Esophagus squamous epithelium (tissue), 5 donors: ENCODE results near the gene RECK. TPM values are rescaled to one million over a fixed set of nuclear protein-coding genes. Genes with fewer than 3 reads are reported as not detected.

Experiments used
- DNase-seq: peaks from one replicate; lab custom pipeline; 2025; lab: John Stamatoyannopoulos, UW
- H3K27ac ChIP-seq, 4 donors: fragments of 200-600 bp; sonication (generic); one replicate each; pipeline ENCODE4 v1.5.1; 2016 to 2019; ENCODE audit warnings: mild to moderate bottlenecking in 1 of 4
- H3K27me3 ChIP-seq, 4 donors: fragments of 200-600 bp; sonication (generic); 1 replicate in 3 of 4; 2 replicates in 1 of 4; pipeline versions ENCODE4 v1.5.1 to v1.6.0; 2017 to 2021; ENCODE audit warnings: antibody characterized with exemption in 1 of 4
- H3K36me3 ChIP-seq, 3 donors: fragments of 200-600 bp; sonication (generic); one replicate each; pipeline ENCODE4 v1.5.1; 2016 to 2019
- H3K4me1 ChIP-seq, 3 donors: fragments of 200-600 bp; sonication (generic); one replicate each; pipeline ENCODE4 v1.5.1; 2017 to 2019
- H3K4me3 ChIP-seq, 4 donors: fragments of 200-600 bp; sonication (generic); 1 replicate in 3 of 4; 2 replicates in 1 of 4; pipeline ENCODE4 v1.5.1; 2016 to 2019; ENCODE audit warnings: mild to moderate bottlenecking in 2 of 4, moderate library complexity in 1 of 4
- H3K9me3 ChIP-seq, 3 donors: fragments of 200-600 bp; sonication (generic); one replicate each; pipeline ENCODE4 v1.5.1; 2016 to 2019
- CTCF ChIP-seq, 6 experiments: fragments of 450-650 bp in 4 of 6; fragments of 200-600 bp in 2 of 6; sonication (generic) in 2 of 6; IDR thresholded peaks; one replicate each; pipeline ENCODE4 v1.5.1; 2016 to 2019; ENCODE audit warnings: antibody characterized with exemption in 6 of 6, mild to moderate bottlenecking in 4 of 6, moderate library complexity in 4 of 6
- POLR2A ChIP-seq, 4 donors: fragments of 450-650 bp; IDR thresholded peaks; one replicate each; pipeline ENCODE4 v1.6.1; 2017; ENCODE audit warnings: antibody characterized with exemption in 4 of 4, mild to moderate bottlenecking in 4 of 4, moderate library complexity in 3 of 4
- WGBS, 2 donors: methylation state at CpG; one replicate each; pipeline ENCODE4 v1.1.5; 2018; 5-methylcytosine and 5-hydroxymethylcytosine counted together
- intact Hi-C: fragments of 100-400 bp; cut with DNase I; formaldehyde crosslinking; loops from one replicate; pipeline ENCODE4 v1.15.0; 2022
- total RNA-seq, 4 donors: library from RNA; depleted of rRNA; stranded (reverse); fragments of >200 nt; gene quantifications; one replicate each; pipeline ENCODE4 v1.1.0, GENCODE V29; 2016
- donor health status: DM: yes; HTN: yes; CAD: no.

Gene RECK
- total RNA-seq, 4 donors from 2014 or later: 0.23 to 16.2 (median 1.9) TPM

- TF ChIP-seq CTCF (IDR thresholded peaks at IDR 0.05) (no peak), POLR2A (IDR thresholded peaks at IDR 0.05) (no peak)
- Histone ChIP-seq H3K36me3 (no peaks in the 10 kb centered on the region), H3K9me3 (no peaks in the 10 kb centered on the region), H3K27ac (no peak overlapping the region), H3K4me1 (peaks cover 0 to 20% (median 6%) of the 10 kb centered on the region in 3 donors), H3K27me3 (no peaks in the 10 kb centered on the region), H3K4me3 (no peak overlapping the region)
- no peak for DNase-seq
- 67 to 71% methylated on average over 2 of the region's 2 CpGs for WGBS, 2 donors
- intact Hi-C loops: no loop called here
Measured at GRCh38 chr9:36025746-36026145, 11.0 kb upstream of the RECK start.

GRCh38 chr9:36029202-36029601, 7.5 kb upstream of the RECK start:
- 68 to 72% methylated on average over 1 of the region's 1 CpG for WGBS, 2 donors
- H3K27ac ChIP-seq: peak overlapping the region; percentile 4 to 61 (median 42)
- no peaks in the 10 kb centered on the region for H3K9me3 ChIP-seq
- no peak overlapping the region for H3K4me3 ChIP-seq
- intact Hi-C loops: no loop called here
- H3K36me3 ChIP-seq: no peaks in the 10 kb centered on the region
- TF ChIP-seq CTCF (IDR thresholded peaks at IDR 0.05) (no peak), POLR2A (IDR thresholded peaks at IDR 0.05) (no peak)
- H3K27me3 ChIP-seq: peaks cover 0 to 6% (median 0%) of the 10 kb centered on the region in 4 donors
- DNase-seq: no peak
- peaks cover 0 to 20% (median 6%) of the 10 kb centered on the region in 3 donors for H3K4me1 ChIP-seq

GRCh38 chr9:36029765-36030528, 6.8 kb upstream of the RECK start:
- TF ChIP-seq CTCF (IDR thresholded peaks at IDR 0.05) (no peak), POLR2A (IDR thresholded peaks at IDR 0.05) (no peak)
- no peaks in the 10 kb centered on the region for H3K9me3 ChIP-seq
- H3K27ac ChIP-seq: peak overlapping the region; percentile 4 to 61 (median 44)
- peaks cover 0 to 20% (median 6%) of the 10 kb centered on the region in 3 donors for H3K4me1 ChIP-seq
- H3K27me3 ChIP-seq: peaks cover 0 to 6% (median 0%) of the 10 kb centered on the region in 4 donors
- no peaks in the 10 kb centered on the region for H3K36me3 ChIP-seq
- H3K4me3 ChIP-seq: no peak overlapping the region
- 24 to 42% methylated on average over 3 of the region's 3 CpGs for WGBS, 2 donors
- intact Hi-C loops: no loop called here
- no peak for DNase-seq

GRCh38 chr9:36030871-36031270, 5.8 kb upstream of the RECK start:
- intact Hi-C loops: no loop called here
- DNase-seq: no peak
- TF ChIP-seq POLR2A (IDR thresholded peaks at IDR 0.05): no peak
- TF ChIP-seq CTCF (IDR thresholded peaks at IDR 0.05): no peak
- Histone ChIP-seq H3K4me3 (no peak overlapping the region), H3K4me1 (peaks cover 0 to 20% (median 6%) of the 10 kb centered on the region in 3 donors), H3K9me3 (no peaks in the 10 kb centered on the region), H3K27me3 (peaks cover 0 to 6% (median 0%) of the 10 kb centered on the region in 4 donors), H3K27ac (no peak overlapping the region), H3K36me3 (no peaks in the 10 kb centered on the region)
- WGBS, 2 donors: 62 to 71% methylated on average over 3 of the region's 3 CpGs

- TF ChIP-seq POLR2A (IDR thresholded peaks at IDR 0.05) (no peak), CTCF (IDR thresholded peaks at IDR 0.05) (no peak)
- Histone ChIP-seq H3K27me3 (peaks cover 0 to 6% (median 0%) of the 10 kb centered on the region in 4 donors), H3K9me3 (no peaks in the 10 kb centered on the region), H3K4me3 (no peak overlapping the region), H3K36me3 (no peaks in the 10 kb centered on the region), H3K27ac (no peak overlapping the region), H3K4me1 (peaks cover 0 to 30% (median 10%) of the 10 kb centered on the region in 3 donors)
- WGBS, 2 donors: 65 to 81% methylated on average over 6 of the region's 6 CpGs
- intact Hi-C loops: no loop called here
- DNase-seq: no peak
Measured at GRCh38 chr9:36031774-36032555, 4.7 kb upstream of the RECK start.
